Mammary epithelial cell (primary cell): ENCODE results near the gene FAM216A.

Experiments
- EZH2 ChIP-seq: IDR thresholded peaks from 2 replicates; pipeline ENCODE4 v1.6.1; 2012; ENCODE audit warnings: low read length, inconsistent platforms, borderline replicate concordance
- TF ChIP-seq, protein P1 (sequence below), 2 donors: IDR thresholded peaks in 1 of 2; conservative IDR thresholded peaks in 1 of 2; 2 replicates each; pipeline ENCODE4 v1.5.1; 2011 to 2012; ENCODE audit warnings: inconsistent platforms in 2 of 2, low read length in 2 of 2, mild to moderate bottlenecking in 2 of 2, control low read depth in 1 of 2, low read depth in 1 of 2; ENCODE audit not compliant: insufficient read depth in 1 of 2; ENCODE audit errors: extremely low read depth in 1 of 2

DNA sequence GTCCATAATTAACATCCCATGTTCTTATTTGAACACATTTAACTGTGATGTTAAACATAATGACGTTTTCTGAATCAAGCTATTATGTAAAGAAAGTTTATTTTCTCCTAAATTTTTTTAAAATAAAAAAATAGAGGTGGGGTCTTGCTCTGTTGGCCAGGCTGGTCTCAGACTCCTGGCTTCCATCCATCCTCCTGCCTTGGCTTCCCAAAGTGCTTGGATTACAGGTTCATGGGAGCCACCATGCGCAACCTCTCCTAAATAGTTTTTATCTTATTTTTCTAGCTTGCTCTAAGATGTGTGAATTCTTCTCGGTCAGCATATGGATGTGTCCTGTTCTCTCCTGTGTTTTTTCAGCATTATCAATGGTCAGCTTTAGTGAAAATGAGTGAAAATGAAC lies 36.7 kb downstream of the FAM216A start:
- TF ChIP-seq, protein P1, sequence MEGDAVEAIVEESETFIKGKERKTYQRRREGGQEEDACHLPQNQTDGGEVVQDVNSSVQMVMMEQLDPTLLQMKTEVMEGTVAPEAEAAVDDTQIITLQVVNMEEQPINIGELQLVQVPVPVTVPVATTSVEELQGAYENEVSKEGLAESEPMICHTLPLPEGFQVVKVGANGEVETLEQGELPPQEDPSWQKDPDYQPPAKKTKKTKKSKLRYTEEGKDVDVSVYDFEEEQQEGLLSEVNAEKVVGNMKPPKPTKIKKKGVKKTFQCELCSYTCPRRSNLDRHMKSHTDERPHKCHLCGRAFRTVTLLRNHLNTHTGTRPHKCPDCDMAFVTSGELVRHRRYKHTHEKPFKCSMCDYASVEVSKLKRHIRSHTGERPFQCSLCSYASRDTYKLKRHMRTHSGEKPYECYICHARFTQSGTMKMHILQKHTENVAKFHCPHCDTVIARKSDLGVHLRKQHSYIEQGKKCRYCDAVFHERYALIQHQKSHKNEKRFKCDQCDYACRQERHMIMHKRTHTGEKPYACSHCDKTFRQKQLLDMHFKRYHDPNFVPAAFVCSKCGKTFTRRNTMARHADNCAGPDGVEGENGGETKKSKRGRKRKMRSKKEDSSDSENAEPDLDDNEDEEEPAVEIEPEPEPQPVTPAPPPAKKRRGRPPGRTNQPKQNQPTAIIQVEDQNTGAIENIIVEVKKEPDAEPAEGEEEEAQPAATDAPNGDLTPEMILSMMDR (conservative IDR thresholded peaks at IDR 0.05 in 1 of 2, IDR thresholded peaks at IDR 0.05 in 1 of 2; ENCODE audit: extremely low read depth in 1 of 2, insufficient read depth in 1 of 2, low read depth in 1 of 2, low read length in 2 of 2), result no peak
- no peak for TF ChIP-seq EZH2
